GM19452 (cell line): ENCODE data around the gene KRT27.
"Not testable (repeated sequence)": the region's sequence is repeated elsewhere in the genome, so short reads cannot be mapped to it uniquely, and the experiment has no call there.

Experiments
- ATAC-seq: cut with Tn5 transposase; IDR thresholded peaks from one replicate; pipeline ENCODE4 v1.9.1; 2021; ENCODE audit not compliant: unreplicated experiment

Gene KRT27, protein sequence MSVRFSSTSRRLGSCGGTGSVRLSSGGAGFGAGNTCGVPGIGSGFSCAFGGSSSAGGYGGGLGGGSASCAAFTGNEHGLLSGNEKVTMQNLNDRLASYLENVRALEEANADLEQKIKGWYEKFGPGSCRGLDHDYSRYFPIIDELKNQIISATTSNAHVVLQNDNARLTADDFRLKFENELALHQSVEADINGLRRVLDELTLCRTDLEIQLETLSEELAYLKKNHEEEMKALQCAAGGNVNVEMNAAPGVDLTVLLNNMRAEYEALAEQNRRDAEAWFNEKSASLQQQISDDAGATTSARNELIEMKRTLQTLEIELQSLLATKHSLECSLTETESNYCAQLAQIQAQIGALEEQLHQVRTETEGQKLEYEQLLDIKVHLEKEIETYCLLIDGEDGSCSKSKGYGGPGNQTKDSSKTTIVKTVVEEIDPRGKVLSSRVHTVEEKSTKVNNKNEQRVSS

DNA sequence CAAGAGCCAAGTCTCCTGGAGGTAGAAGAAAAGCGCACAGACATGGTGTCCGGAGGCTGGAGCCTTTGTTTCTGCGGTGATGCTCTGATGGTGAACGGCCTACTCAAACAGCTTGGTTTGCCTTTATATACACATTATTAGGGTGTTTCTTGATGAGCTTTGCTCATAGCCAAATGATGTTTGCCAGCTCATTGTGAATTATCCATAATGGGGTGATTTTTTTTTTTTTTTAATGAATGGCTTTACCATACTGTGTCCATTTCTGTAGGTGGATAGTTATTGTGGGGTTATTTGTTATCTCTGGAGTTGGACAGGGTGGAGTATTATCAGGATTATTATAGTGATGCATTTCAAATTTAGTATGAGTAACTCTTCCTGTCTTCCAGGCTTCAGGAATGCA is at the start of gene KRT27:
TSS of gene KRT27 (minus strand) at position 101 of the 400 bp plus-strand sequence. CDS start at position 44, 57 bp downstream.
- no peak for ATAC-seq

DNA sequence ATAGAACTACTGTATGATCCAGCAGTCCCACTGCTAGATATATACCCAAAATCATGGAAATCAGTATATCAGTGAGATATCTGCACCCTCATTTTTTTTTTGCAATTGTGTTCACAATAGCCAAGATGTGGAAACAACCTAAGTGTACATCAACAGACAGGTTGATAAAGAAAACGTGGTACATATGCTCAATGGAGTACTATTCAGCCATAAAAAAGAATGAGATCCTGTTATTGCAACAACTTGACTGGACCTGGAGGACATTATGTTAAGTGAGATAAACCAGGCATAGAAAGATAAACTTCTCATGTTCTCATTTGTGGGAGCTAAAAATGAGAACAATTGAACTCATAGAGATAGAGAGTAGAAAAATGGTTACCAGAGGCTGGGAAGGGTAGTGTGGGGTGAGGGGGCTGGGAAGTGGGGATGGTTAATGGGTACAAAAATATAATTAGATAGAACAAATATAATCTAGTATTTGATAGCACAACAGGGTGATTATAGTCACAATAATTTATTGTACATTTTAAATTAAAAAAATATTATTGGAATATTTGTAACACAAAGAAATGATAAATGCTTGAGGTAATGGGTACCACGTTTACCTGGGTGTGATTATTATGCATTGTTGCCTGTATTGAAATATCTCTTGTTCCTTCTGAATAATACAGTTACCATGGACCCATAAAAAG is 47.9 kb upstream of the KRT27 start:
- ATAC-seq: no peak

GRCh38 chr17:40828454-40829044 is 46.2 kb upstream of the KRT27 start:
- ATAC-seq: no peak

DNA sequence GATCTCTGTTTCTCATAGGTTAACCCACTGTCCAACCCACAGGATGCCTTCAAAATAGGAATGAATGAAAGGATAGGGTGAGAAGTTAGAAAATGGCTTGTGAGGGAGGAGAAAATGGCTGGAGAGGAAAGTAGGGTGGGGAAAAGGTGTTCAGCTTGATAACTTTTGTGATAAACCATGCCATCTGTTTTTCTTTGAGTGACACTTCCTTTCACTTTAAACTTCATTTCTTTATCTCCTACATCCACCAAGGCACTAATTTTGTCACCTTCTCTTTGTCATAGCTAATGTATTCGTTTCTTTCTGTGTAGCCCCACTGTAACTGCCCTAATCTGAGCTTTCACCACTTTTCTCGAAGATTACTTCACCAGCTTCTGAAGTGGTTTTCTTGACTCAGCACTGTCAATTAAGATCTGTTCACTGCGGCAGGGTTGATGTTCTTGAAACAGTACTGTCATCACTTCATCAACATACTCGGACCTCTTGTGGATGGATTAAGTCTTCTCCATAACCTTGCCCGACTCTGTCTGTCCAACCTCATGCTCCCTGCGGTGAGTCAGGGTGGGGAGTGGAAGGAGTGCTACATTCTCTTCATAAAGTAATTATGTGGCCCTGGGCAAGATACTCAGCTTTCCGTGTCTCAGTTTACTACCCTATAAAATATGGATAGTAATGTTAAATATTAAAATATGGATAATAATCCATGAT is 45.5 kb upstream of the KRT27 start:
- ATAC-seq: no peak

- no peak for ATAC-seq
Observed at GRCh38 chr17:40825599-40825998, 43.2 kb upstream of the KRT27 start.

DNA sequence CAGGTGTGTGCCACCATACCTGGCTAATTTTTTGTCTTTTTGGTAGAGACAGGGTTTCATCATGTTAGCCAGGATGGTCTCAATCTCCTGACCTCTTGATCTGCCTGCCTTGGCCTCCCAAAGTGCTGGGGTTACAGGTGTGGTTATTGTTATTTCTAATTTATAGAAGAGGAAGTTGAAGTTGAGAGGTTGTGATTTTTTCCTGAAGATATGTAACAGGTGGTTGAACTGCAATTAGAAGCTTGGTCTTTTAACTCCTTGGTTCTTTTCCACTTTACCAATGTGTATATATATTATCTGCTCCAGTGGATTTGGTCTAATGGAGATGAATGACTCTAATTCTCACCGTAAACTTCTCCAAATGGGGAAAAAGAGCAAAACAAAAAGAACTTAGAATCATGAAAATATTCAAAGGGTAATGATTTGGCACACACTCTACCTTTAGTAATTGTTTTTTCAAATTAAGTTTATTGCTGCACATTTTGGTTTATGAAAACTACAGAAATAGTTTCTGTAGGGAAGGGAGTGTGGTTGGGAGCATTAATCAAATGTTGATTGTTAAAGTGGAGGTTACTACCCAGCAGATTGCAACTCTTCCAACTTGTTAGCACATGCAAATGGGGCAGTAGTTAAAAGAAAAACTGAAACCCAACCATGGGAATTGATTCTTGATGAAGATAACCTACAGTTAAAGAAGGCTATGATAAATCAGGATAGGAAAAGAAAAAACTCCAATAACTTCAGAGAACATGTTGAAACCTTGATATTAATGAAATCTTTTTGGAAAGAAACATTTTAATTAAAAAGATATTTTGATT is 41.9 kb upstream of the KRT27 start:
- ATAC-seq: no peak

GRCh38 chr17:40822132-40822812 is 39.9 kb upstream of the KRT27 start, which contains the start of gene KRT10:
KRT10 (minus strand) TSS chr17:40822614; CDS start chr17:40822585, 29 bp downstream.
- no peak for ATAC-seq

- ATAC-seq: no peak
Observed at GRCh38 chr17:40821536-40821935, 39.2 kb upstream of the KRT27 start.

GRCh38 chr17:40820228-40820838 is 38.0 kb upstream of the KRT27 start:
- no peak for ATAC-seq

DNA sequence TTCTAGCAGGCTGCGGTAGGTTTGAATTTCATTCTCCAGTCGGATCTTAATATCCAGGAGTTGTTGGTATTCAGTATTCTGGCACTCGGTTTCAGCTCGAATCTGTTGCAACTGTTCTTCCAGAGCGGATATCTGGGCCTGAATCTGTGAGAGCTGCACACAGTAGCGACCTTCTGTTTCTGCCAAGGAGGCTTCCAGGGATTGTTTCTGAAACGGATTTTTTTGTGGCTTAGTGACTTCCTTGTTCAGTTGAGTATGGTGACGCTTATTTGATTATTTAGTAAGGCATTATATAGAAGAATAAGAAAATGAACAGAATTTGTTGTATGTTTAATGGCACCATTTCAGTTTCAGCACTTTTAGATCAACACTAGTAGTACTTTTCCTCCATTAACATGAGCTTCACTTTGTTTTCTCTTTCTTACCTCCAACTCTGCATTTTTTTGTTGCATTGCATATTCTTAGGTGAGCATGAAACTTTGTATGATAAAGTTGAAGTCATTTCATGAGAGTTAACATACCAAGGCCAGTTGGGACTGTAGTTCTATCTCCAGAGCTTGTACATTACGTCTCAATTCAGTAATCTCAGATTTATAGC is 37.3 kb upstream of the KRT27 start:
- no peak for ATAC-seq

GRCh38 chr17:40818733-40819527 is 36.6 kb upstream of the KRT27 start:
- ATAC-seq: peak; percentile 60

DNA sequence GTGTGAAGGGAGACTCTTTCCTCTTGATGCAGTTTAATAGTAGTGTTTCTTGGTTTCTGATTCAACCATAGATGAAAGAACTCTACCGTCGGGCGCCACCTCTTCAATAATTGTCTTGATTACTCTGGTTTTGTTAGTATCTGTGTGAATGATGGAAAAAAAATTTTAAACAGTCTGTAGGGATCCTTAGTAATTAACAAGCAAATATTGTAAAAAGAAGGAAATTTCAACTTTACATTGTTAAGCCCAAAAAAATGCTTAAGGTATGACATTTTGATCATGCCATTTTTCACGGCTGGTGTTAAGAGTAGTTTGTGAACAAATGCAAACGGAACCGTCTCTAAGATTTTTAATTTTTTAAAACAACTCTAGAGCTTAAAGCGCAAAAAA is 36.0 kb upstream of the KRT27 start:
- no peak for ATAC-seq

DNA sequence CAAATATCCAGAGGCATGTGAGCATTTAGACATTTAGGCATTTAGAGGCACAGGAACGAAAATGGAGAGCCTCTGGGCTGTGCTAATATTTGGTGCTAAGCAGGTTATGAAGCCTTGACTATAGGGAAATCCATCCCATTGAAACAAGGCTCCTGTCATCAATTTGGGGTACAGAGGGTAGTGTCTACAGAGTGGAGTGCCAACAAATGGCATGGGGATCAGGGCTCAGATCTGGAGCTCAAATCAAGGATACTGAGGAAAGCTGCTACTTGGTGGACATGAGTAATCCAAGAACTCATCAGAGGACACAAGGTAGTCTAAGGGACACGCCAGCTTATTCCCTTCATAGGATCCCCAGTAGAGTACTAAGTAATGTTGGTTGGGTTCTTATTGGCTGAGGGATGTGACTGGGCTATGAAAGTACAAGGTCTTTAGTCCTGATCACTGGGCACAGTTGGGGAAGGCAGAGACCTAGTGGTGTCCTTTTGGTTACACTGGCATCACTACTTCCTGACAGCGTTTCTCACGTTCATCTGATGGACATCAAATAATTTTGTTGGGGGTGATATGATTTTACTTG is 34.8 kb upstream of the KRT27 start:
- no peak for ATAC-seq

DNA sequence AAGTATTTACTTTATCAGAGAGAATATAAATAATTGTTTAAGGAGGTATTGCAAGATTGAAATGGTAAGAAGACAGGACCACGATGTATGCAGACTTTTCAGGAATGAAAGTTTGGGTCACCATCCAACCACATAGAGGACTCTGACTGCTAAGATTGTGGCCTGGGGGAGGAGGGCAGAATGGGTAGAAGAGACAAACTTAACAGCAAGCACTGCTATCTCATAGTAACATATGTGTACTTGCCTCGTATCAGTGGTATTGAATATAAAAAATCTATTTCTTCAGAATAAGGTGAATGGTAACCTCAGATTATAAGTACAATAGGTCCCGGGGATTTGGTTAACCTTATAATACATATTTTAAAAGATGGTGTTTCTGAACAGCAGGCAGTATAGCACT is 34.2 kb upstream of the KRT27 start:
- ATAC-seq: no peak

DNA sequence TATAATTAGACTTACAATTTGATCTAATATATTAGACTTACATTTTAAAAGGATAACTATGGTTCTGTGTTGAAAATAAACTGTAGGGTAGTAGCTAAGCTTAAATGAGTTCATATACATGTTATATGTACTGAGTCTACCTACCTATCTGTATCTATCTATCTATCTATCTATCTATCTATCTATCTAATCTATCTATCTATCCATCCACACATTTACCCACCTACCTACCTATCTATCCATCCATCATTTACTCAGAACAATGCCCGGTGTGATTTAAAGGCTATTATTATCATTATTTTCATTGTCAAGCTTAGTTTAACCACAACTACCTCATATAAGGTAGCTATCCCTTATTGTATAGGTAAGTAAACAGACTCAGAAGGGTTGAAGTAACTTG is 33.0 kb upstream of the KRT27 start:
- no peak for ATAC-seq

GRCh38 chr17:40814657-40815056 is 32.3 kb upstream of the KRT27 start:
- not testable (repeated sequence) for ATAC-seq

- no peak for ATAC-seq
Observed at GRCh38 chr17:40813804-40814203, 31.5 kb upstream of the KRT27 start.

GRCh38 chr17:40812639-40813038 is 30.3 kb upstream of the KRT27 start:
- ATAC-seq: no peak
